Measurements from ENCODE around the gene SLC39A11. TPM values are rescaled to one million over a fixed set of nuclear protein-coding genes. Genes with fewer than 3 reads are reported as not detected.

The SLC39A11 gene
- 11.1 TPM for total RNA-seq

GRCh38 chr17:73092523-73093135 is at the start of gene SLC39A11:
Gene SLC39A11 (minus strand): TSS chr17:73092688. CDS start chr17:73088764, 3,924 bp downstream.

Other genes starting within 250 kb of the SLC39A11 start
- gene SSTR2, start 72.3 kb upstream of the SLC39A11 start, total RNA-seq: 9.7 TPM
- 34.3 TPM for gene COG1, start 100.4 kb upstream of the SLC39A11 start, total RNA-seq
- not detected for gene CPSF4L, start 169.2 kb upstream of the SLC39A11 start, total RNA-seq
- 157 TPM for gene CDC42EP4, start 219.3 kb upstream of the SLC39A11 start, total RNA-seq